ENCODE results near the gene AGBL2. TPM values are rescaled to one million over a fixed set of nuclear protein-coding genes. Genes with fewer than 3 reads are reported as not detected.

Gene AGBL2
- total and polyA plus RNA-seq, 2 donors (not counting 3 experiments of a cell fraction or from before 2014, with no cell fraction given) = 0.08 to 0.86 TPM

GRCh38 chr11:47732271-47732670 lies 17.1 kb upstream of the AGBL2 start:
- dilution Hi-C loops (cut with MboI; ENCODE audit: extremely low pct_ligation_motif_present, low sequenced_read_pairs) = no loop called here
- FAIRE-seq (no peak), DNase-seq (ENCODE audit: low read depth, low spot score) (no peak)
- BruUV-seq (replicated peaks) = no TSS peak
- intact Hi-C loops (cut with micrococcal nuclease) = no loop called here
- Histone ChIP-seq H3K4me2 (ENCODE audit: insufficient read depth, low read length) (no peak overlapping the region), H3K27ac (ENCODE audit: insufficient read depth, low read depth, low read length) (no peak overlapping the region), H3K36me3 (ENCODE audit: control insufficient read depth in 2 of 2, extremely low read depth in 1 of 2, insufficient read depth in 2 of 2, low read length in 2 of 2) (peaks cover 26 to 52% of the 10 kb centered on the region in 2 experiments), H3K4me1 (ENCODE audit: control insufficient read depth, extremely low read depth, insufficient read depth, low read length) (no peaks in the 10 kb centered on the region), H3K9me1 (replicated peaks; ENCODE audit: control insufficient read depth, extremely low read depth, insufficient read depth, low read length) (no peaks in the 10 kb centered on the region), H3K4me3 (replicated peaks in 1 of 3; ENCODE audit: insufficient read depth in 1 of 3, low read depth in 1 of 3, low read length in 3 of 3) (no peak overlapping the region), H2AFZ (ENCODE audit: low read depth, low read length) (no peak overlapping the region), H4K20me1 (replicated peaks; ENCODE audit: control insufficient read depth, extremely low read depth, insufficient read depth, low read length) (no peaks in the 10 kb centered on the region), H3K79me2 (ENCODE audit: control insufficient read depth, insufficient read depth, low read length) (no peaks in the 10 kb centered on the region), H3K27me3 (ENCODE audit: control insufficient read depth in 2 of 2, insufficient read depth in 2 of 2, low read length in 2 of 2) (no peaks in the 10 kb centered on the region), H3K9me3 (replicated peaks; ENCODE audit: control insufficient read depth, insufficient read depth, low read length) (no peaks in the 10 kb centered on the region), H3K9ac (replicated peaks; ENCODE audit: extremely low read depth, insufficient read depth, low read length) (no peak overlapping the region)
- ChIA-PET CTCF (no interaction called here), POLR2A (no interaction called here)
- TF ChIP-seq CTCF (IDR thresholded peaks at IDR 0.05; ENCODE audit: extremely low read depth in 1 of 2, insufficient read depth in 1 of 2, low read depth in 1 of 2, low read length in 2 of 2) (no peak), POLR2AphosphoS5 (IDR thresholded peaks at IDR 0.05; ENCODE audit: insufficient read depth, low read depth, low read length) (no peak), JUN (IDR thresholded peaks at IDR 0.05; ENCODE audit: borderline replicate concordance, insufficient read depth, insufficient read length, low read depth) (no peak), GATA2 (IDR thresholded peaks at IDR 0.05; ENCODE audit: insufficient read depth, insufficient read length, low read depth, low read length) (no peak), EZH2 (IDR thresholded peaks at IDR 0.05; ENCODE audit: borderline replicate concordance, low read depth, low read length, severe bottlenecking) (no peak)

GRCh38 chr11:47731475-47731874 lies 16.3 kb upstream of the AGBL2 start:
- ChIA-PET CTCF (no interaction called here), POLR2A (no interaction called here)
- intact Hi-C loops (cut with micrococcal nuclease) = no loop called here
- Histone ChIP-seq H3K9ac (replicated peaks; ENCODE audit: extremely low read depth, insufficient read depth, low read length) (no peak overlapping the region), H3K36me3 (ENCODE audit: control insufficient read depth in 2 of 2, extremely low read depth in 1 of 2, insufficient read depth in 2 of 2, low read length in 2 of 2) (peaks cover 26 to 51% of the 10 kb centered on the region in 2 experiments), H3K4me2 (ENCODE audit: insufficient read depth, low read length) (no peak overlapping the region), H3K79me2 (ENCODE audit: control insufficient read depth, insufficient read depth, low read length) (no peaks in the 10 kb centered on the region), H3K9me1 (replicated peaks; ENCODE audit: control insufficient read depth, extremely low read depth, insufficient read depth, low read length) (no peaks in the 10 kb centered on the region), H4K20me1 (replicated peaks; ENCODE audit: control insufficient read depth, extremely low read depth, insufficient read depth, low read length) (no peaks in the 10 kb centered on the region), H3K27me3 (ENCODE audit: control insufficient read depth in 2 of 2, insufficient read depth in 2 of 2, low read length in 2 of 2) (no peaks in the 10 kb centered on the region), H3K27ac (ENCODE audit: insufficient read depth, low read depth, low read length) (no peak overlapping the region), H2AFZ (ENCODE audit: low read depth, low read length) (no peak overlapping the region), H3K4me1 (ENCODE audit: control insufficient read depth, extremely low read depth, insufficient read depth, low read length) (no peaks in the 10 kb centered on the region), H3K4me3 (replicated peaks in 1 of 3; ENCODE audit: insufficient read depth in 1 of 3, low read depth in 1 of 3, low read length in 3 of 3) (no peak overlapping the region), H3K9me3 (replicated peaks; ENCODE audit: control insufficient read depth, insufficient read depth, low read length) (no peaks in the 10 kb centered on the region)
- DNase-seq (ENCODE audit: low read depth, low spot score) = no peak
- dilution Hi-C loops (cut with MboI; ENCODE audit: extremely low pct_ligation_motif_present, low sequenced_read_pairs) = no loop called here
- FAIRE-seq = no peak
- no TSS peak for BruUV-seq (replicated peaks)
- TF ChIP-seq FOS (IDR thresholded peaks at IDR 0.05; ENCODE audit: borderline replicate concordance, insufficient read depth, low read length) = no peak
